K562 (cell line): ENCODE results near the gene SMNDC1. TPM values are rescaled to one million over a fixed set of nuclear protein-coding genes. Genes with fewer than 3 reads are reported as not detected.

Experiments used
- BDP1 ChIP-seq: IDR thresholded peaks from 3 replicates; pipeline ENCODE4 v1.6.1; 2011; ENCODE audit not compliant: insufficient read length, insufficient read depth
- CBX3 ChIP-seq, 2 experiments: IDR thresholded peaks; 1 replicate in 1 of 2; 2 replicates in 1 of 2; pipeline ENCODE4 v1.6.1; 2012; ENCODE audit warnings: inconsistent platforms in 2 of 2, low read length in 2 of 2, borderline replicate concordance in 1 of 2, control low read depth in 1 of 2
- CHCHD3 ChIP-seq: fragments of 250-450 bp; sonication (Bioruptor Pico); IDR thresholded peaks from 2 replicates; pipeline ENCODE4 v2.1.2; 2022; ENCODE audit warnings: mild to moderate bottlenecking
- DNMT1 ChIP-seq: fragments of 450-650 bp; IDR thresholded peaks from 2 replicates; pipeline ENCODE4 v1.6.1; 2016; ENCODE audit warnings: antibody characterized with exemption, mild to moderate bottlenecking
- ELF2 ChIP-seq: fragments of 250-450 bp; sonication (Bioruptor Pico); IDR thresholded peaks from 2 replicates; pipeline ENCODE4 v1.5.0; 2021; ENCODE audit warnings: mild to moderate bottlenecking
- FOSL1 ChIP-seq: fragments of 200-800 bp; sonication (Bioruptor generic); conservative IDR thresholded peaks from 2 replicates; pipeline ENCODE4 v1.6.1; 2016; ENCODE audit warnings: missing genetic modification characterization, missing compliant biosample characterization
- HDAC1 ChIP-seq, 2 experiments: fragments of 450-650 bp; IDR thresholded peaks; 2 replicates each; pipeline ENCODE4 v1.6.1; 2016 to 2017; ENCODE audit warnings: inconsistent platforms in 1 of 2, mild to moderate bottlenecking in 1 of 2, moderate library complexity in 1 of 2
- KAT8 ChIP-seq: fragments of 450-650 bp; IDR thresholded peaks from 2 replicates; pipeline ENCODE4 v1.6.1; 2016; ENCODE audit warnings: low read depth, mild to moderate bottlenecking
- MEIS2 ChIP-seq: fragments of 450-650 bp; IDR thresholded peaks from 2 replicates; pipeline ENCODE4 v1.6.1; 2014; ENCODE audit warnings: mild to moderate bottlenecking; ENCODE audit not compliant: partially characterized antibody
- NFATC3 ChIP-seq: fragments of 450-650 bp; IDR thresholded peaks from 2 replicates; pipeline ENCODE4 v1.6.1; 2017; ENCODE audit warnings: mild to moderate bottlenecking
- PHF21A ChIP-seq: fragments of 450-650 bp; IDR thresholded peaks from 2 replicates; pipeline ENCODE4 v1.6.1; 2017; ENCODE audit warnings: low read depth, borderline replicate concordance
- RBM25 ChIP-seq: fragments of 200-400 bp; formaldehyde crosslinking; IDR thresholded peaks from 2 replicates; pipeline ENCODE4 v1.6.1; 2018; ENCODE audit warnings: low read length, low read depth, moderate library complexity; ENCODE audit not compliant: severe bottlenecking
- SMARCB1 ChIP-seq: IDR thresholded peaks from 2 replicates; pipeline ENCODE4 v1.6.1; 2011; ENCODE audit warnings: improper control_type of control experiment, low read depth; ENCODE audit not compliant: insufficient read length
- TFAM ChIP-seq: fragments of 250-450 bp; sonication (Bioruptor Pico); conservative IDR thresholded peaks from 2 replicates; pipeline ENCODE4 v1.5.0; 2021; ENCODE audit warnings: mild to moderate bottlenecking, moderate library complexity
- ZC3H4 ChIP-seq: sonication (generic); formaldehyde crosslinking; IDR thresholded peaks from 2 replicates; pipeline ENCODE4 v1.9.0; 2021; ENCODE audit warnings: missing genetic modification reagents, borderline replicate concordance
- ZNF165 ChIP-seq: fragments of 250-450 bp; sonication (Bioruptor Pico); IDR thresholded peaks from 2 replicates; pipeline ENCODE4 v1.4.0; 2020; ENCODE audit warnings: borderline replicate concordance
- ZNF197 ChIP-seq: fragments of 200-800 bp; sonication (Bioruptor generic); IDR thresholded peaks from 2 replicates; pipeline ENCODE4 v1.6.1; 2016; ENCODE audit warnings: low read depth, missing genetic modification characterization, missing compliant biosample characterization
- polyA plus RNA-seq, 8 experiments: library from polyadenylated mRNA; depleted of rRNA in 4 of 8; stranded (reverse) in 5 of 8; unstranded in 3 of 8; fragments of >200 nt; fragmentation: Nextera tagmentation in 2 of 8; fragmentation: Illumina TruSeq in 1 of 8; extraction: Ambion mirVana in 2 of 8; extraction: Trizol in 1 of 8; gene quantifications; 2 replicates each; pipeline versions ENCODE4 v1.2.1 to v1.2.3, GENCODE V29; 2011 to 2014; ENCODE audit warnings: inconsistent platforms in 1 of 8, missing spikeins in 1 of 8
- total RNA-seq, 7 experiments: library from RNA; depleted of rRNA in 6 of 7; stranded (reverse); fragments of >200 nt in 6 of 7; fragmentation: Illumina TruSeq in 2 of 7; extraction: Trizol in 2 of 7; gene quantifications; 2 replicates each; pipeline versions ENCODE4 v1.2.1 to v1.2.3, GENCODE V29; 2011 to 2021; ENCODE audit warnings: low replicate concordance in 1 of 7
- TF ChIP-seq, protein P1 (sequence below), 2 experiments: fragments of 150-350 bp in 1 of 2; IDR thresholded peaks; 2 replicates each; pipeline ENCODE4 v1.6.1; 2012 to 2016; ENCODE audit warnings: low read depth in 2 of 2, low read length in 2 of 2, mild to moderate bottlenecking in 1 of 2, moderate library complexity in 1 of 2
- TF ChIP-seq, protein P2 (sequence below): fragments of 450-650 bp; IDR thresholded peaks from 2 replicates; pipeline ENCODE4 v1.6.1; 2018; ENCODE audit warnings: mild to moderate bottlenecking, low read depth; ENCODE audit not compliant: partially characterized antibody
- TF ChIP-seq, protein P3 (sequence below): fragments of 450-650 bp; IDR thresholded peaks from 2 replicates; pipeline ENCODE4 v1.6.1; 2018; ENCODE audit not compliant: partially characterized antibody
- TF ChIP-seq, protein P4 (sequence below): fragments of 250-450 bp; sonication (Bioruptor Pico); IDR thresholded peaks from 2 replicates; pipeline ENCODE4 v1.8.0; 2021; ENCODE audit warnings: moderate library complexity, mild to moderate bottlenecking, inconsistent platforms

The SMNDC1 gene
- total and polyA plus RNA-seq, 9 of the 15 experiments (the other 6 are each of a cell fraction or from before 2014, with no cell fraction given), result 6.8 to 35.8 (median 12.3) TPM

DNA sequence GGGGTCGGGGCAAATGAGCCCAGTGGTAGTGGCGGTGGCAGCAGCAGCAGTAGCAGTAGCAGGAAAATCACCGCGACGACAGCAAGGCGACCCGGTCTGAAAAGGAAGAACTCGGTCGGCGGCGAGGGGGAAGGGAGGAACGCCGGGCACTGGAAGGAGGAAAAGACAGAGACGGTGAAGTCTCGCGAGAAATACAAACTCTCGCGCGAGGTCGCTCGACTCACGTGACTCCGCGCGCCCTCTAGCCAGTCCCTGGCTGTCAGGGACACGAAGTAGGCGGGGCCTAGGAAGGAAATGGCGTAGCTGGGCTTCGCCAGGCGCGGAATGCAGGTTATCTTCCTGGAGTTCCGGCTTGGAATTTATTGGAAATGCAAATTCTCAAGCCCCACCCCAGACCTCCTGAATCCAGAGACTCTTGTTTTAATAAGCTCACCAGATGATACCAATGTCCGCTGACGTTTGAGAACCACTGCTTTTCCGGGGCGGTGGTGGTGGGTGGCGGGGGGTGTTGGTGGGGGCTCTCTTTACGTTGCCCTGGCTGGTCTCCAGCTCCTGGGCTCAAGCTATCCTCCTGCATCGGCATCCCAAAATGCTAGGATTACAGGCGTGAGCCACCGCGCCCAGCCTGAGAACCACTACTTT is at the start of gene SMNDC1 (continued):
- TF ChIP-seq, protein P1, sequence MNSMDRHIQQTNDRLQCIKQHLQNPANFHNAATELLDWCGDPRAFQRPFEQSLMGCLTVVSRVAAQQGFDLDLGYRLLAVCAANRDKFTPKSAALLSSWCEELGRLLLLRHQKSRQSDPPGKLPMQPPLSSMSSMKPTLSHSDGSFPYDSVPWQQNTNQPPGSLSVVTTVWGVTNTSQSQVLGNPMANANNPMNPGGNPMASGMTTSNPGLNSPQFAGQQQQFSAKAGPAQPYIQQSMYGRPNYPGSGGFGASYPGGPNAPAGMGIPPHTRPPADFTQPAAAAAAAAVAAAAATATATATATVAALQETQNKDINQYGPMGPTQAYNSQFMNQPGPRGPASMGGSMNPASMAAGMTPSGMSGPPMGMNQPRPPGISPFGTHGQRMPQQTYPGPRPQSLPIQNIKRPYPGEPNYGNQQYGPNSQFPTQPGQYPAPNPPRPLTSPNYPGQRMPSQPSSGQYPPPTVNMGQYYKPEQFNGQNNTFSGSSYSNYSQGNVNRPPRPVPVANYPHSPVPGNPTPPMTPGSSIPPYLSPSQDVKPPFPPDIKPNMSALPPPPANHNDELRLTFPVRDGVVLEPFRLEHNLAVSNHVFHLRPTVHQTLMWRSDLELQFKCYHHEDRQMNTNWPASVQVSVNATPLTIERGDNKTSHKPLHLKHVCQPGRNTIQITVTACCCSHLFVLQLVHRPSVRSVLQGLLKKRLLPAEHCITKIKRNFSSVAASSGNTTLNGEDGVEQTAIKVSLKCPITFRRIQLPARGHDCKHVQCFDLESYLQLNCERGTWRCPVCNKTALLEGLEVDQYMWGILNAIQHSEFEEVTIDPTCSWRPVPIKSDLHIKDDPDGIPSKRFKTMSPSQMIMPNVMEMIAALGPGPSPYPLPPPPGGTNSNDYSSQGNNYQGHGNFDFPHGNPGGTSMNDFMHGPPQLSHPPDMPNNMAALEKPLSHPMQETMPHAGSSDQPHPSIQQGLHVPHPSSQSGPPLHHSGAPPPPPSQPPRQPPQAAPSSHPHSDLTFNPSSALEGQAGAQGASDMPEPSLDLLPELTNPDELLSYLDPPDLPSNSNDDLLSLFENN (IDR thresholded peaks at IDR 0.05; ENCODE audit: low read depth in 2 of 2, low read length in 2 of 2), result no peak
- TF ChIP-seq KAT8 (no peak), ZNF197 (CRISPR knock-in tag) (no peak), FOSL1 (no peak), HDAC1 (IDR thresholded peaks at IDR 0.05) (no peak), MEIS2 (peak; percentile 30), ELF2 (CRISPR knock-in tag) (no peak), CHCHD3 (CRISPR knock-in tag) (no peak), BDP1 (no peak), CBX3 (IDR thresholded peaks at IDR 0.05; ENCODE audit: borderline replicate concordance in 1 of 2, low read length in 2 of 2) (no peak), PHF21A (no peak), TFAM (no peak), ZNF165 (no peak), ZC3H4 (no peak), DNMT1 (no peak), RBM25 (peak; percentile 6), SMARCB1 (no peak), NFATC3 (no peak)
- TF ChIP-seq, protein P2, sequence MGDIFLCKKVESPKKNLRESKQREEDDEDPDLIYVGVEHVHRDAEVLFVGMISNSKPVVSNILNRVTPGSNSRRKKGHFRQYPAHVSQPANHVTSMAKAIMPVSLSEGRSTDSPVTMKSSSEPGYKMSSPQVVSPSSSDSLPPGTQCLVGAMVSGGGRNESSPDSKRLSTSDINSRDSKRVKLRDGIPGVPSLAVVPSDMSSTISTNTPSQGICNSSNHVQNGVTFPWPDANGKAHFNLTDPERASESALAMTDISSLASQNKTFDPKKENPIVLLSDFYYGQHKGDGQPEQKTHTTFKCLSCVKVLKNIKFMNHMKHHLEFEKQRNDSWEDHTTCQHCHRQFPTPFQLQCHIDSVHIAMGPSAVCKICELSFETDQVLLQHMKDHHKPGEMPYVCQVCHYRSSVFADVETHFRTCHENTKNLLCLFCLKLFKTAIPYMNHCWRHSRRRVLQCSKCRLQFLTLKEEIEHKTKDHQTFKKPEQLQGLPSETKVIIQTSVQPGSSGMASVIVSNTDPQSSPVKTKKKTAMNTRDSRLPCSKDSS, result no peak
- TF ChIP-seq, protein P3, sequence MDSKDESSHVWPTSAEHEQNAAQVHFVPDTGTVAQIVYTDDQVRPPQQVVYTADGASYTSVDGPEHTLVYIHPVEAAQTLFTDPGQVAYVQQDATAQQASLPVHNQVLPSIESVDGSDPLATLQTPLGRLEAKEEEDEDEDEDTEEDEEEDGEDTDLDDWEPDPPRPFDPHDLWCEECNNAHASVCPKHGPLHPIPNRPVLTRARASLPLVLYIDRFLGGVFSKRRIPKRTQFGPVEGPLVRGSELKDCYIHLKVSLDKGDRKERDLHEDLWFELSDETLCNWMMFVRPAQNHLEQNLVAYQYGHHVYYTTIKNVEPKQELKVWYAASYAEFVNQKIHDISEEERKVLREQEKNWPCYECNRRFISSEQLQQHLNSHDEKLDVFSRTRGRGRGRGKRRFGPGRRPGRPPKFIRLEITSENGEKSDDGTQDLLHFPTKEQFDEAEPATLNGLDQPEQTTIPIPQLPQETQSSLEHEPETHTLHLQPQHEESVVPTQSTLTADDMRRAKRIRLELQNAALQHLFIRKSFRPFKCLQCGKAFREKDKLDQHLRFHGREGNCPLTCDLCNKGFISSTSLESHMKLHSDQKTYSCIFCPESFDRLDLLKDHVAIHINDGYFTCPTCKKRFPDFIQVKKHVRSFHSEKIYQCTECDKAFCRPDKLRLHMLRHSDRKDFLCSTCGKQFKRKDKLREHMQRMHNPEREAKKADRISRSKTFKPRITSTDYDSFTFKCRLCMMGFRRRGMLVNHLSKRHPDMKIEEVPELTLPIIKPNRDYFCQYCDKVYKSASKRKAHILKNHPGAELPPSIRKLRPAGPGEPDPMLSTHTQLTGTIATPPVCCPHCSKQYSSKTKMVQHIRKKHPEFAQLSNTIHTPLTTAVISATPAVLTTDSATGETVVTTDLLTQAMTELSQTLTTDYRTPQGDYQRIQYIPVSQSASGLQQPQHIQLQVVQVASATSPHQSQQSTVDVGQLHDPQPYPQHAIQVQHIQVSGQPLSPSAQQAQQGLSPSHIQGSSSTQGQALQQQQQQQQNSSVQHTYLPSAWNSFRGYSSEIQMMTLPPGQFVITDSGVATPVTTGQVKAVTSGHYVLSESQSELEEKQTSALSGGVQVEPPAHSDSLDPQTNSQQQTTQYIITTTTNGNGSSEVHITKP, result no peak
- TF ChIP-seq, protein P4, sequence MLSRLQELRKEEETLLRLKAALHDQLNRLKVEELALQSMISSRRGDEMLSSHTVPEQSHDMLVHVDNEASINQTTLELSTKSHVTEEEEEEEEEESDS (CRISPR knock-in tag), result no peak
